Activated CD4-positive, alpha-beta T cell treated with anti-CD3 and anti-CD28 coated beads, Interleukin-2, amount 10 ng/mL, durations not matched to agents 24 days and 14 days (primary cell): ENCODE measurements around the gene BMX. TPM values are rescaled to one million over a fixed set of nuclear protein-coding genes. Genes with fewer than 3 reads are reported as not detected.

Source experiments
- DNase-seq: peaks from one replicate; pipeline ENCODE4 v3.0.0; 2022
- H3K27ac Mint-ChIP-seq: one replicate; pipeline ENCODE4 v1.8.0; 2022; ENCODE audit warnings: mild to moderate bottlenecking, mixed read lengths
- H3K27me3 Mint-ChIP-seq: one replicate; pipeline ENCODE4 v1.8.0; 2022; ENCODE audit warnings: mixed read lengths
- H3K36me3 Mint-ChIP-seq: one replicate; pipeline ENCODE4 v1.8.0; 2022; ENCODE audit warnings: low read depth, mild to moderate bottlenecking, mixed read lengths
- H3K4me1 Mint-ChIP-seq: one replicate; pipeline ENCODE4 v1.8.0; 2021; ENCODE audit warnings: mixed read lengths
- H3K4me3 Mint-ChIP-seq: one replicate; pipeline ENCODE4 v1.8.0; 2022; ENCODE audit warnings: mild to moderate bottlenecking, moderate library complexity, mixed read lengths
- H3K9me3 Mint-ChIP-seq: one replicate; pipeline ENCODE4 v1.8.0; 2021; ENCODE audit warnings: mixed read lengths
- intact Hi-C: fragments of 100-400 bp; cut with micrococcal nuclease; formaldehyde crosslinking; loops from one replicate; pipeline ENCODE4 v1.15.1; 2023
- total RNA-seq: library from RNA; stranded (reverse); gene quantifications from 2 replicates; pipeline ENCODE4 v1.2.3, GENCODE V29; 2022

Gene BMX
- total RNA-seq, 1 donor from 2014 or later = not detected

DNA sequence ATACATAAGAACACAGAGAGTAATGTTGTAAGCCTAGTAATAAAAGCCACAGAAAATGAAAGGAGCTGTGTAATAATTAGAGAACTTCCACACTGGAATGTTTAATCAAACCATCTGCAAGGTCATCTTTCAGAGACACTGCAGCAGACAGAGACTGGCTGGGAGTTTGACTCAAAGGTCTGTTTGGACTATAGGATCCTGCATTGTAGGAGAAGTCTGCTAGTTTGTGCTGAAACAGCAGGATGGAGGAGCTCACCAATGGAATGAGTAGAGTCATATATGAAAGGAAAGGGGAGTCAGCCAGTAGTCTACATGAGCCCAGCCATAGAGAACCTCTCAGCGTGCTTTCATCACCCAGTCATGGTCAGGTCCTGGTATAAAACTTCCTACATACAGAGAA, 104.6 kb downstream of the BMX start:
- H3K4me1 Mint-ChIP-seq = no peaks in the 10 kb centered on the region
- DNase-seq = no peak
- H3K36me3 Mint-ChIP-seq = no peaks in the 10 kb centered on the region
- intact Hi-C loops = no loop called here
- no peak overlapping the region for H3K4me3 Mint-ChIP-seq
- peaks cover 2% of the 10 kb centered on the region for H3K27me3 Mint-ChIP-seq
- no peak overlapping the region for H3K27ac Mint-ChIP-seq
- H3K9me3 Mint-ChIP-seq = no peaks in the 10 kb centered on the region

Other genes with a start within 250 kb of the BMX start
- gene ASB9, start 230.7 kb upstream of the BMX start, total RNA-seq = 0.24 and 0.33 TPM in 2 replicates
- gene ASB11, start 185.2 kb upstream of the BMX start, total RNA-seq = not detected in 2 replicates
- gene PIGA, start 165.3 kb upstream of the BMX start, total RNA-seq = 29.4 and 33.9 TPM in 2 replicates
- gene VEGFD, start 116.4 kb upstream of the BMX start, total RNA-seq = not detected in 2 replicates
- 3.1 and 4.2 TPM in 2 replicates for gene PIR, start 7.5 kb upstream of the BMX start, total RNA-seq
- gene ACE2, start 100.2 kb downstream of the BMX start, total RNA-seq = not detected in 2 replicates
- 0.16 and 0.33 TPM in 2 replicates for gene CLTRN, start 164.0 kb downstream of the BMX start, total RNA-seq
- 4.7 and 5.9 TPM in 2 replicates for gene CA5B, start 237.5 kb downstream of the BMX start, total RNA-seq